K562 (cell line): Measurements from ENCODE around the gene AANAT. TPM values are rescaled to one million over a fixed set of nuclear protein-coding genes. Genes with fewer than 3 reads are reported as not detected.

Source experiments
- ATAC-seq: fragments of 200-7000 bp; cut with Tn5 transposase; 3 replicates; pipeline ENCODE4 v1.9.1; 2020; ENCODE audit warnings: moderate library complexity
- BruUV-seq: library from RNA; stranded (reverse); fragments of 400-500 nt; replicated peaks from 2 replicates; lab custom pipeline; 2021; lab: Mats Ljungman, UMichigan
- CTCF ChIA-PET: fragments of 300-600 bp; formaldehyde crosslinking; extraction: SDS; loops from one replicate; lab custom pipeline; 2021; ENCODE audit warnings: low intra/inter-chr PET ratio; lab: Yijun Ruan, JAX
- POLR2A ChIA-PET: fragments of 300-600, 350-650 bp; sonication (Branson Sonifier 250); formaldehyde crosslinking; extraction: SDS; loops from one replicate; lab custom pipeline; 2021; ENCODE audit warnings: antibody characterized with exemption, inconsistent platforms; lab: Yijun Ruan, JAX
- DNase-seq, 4 experiments: peaks; one replicate each; pipeline versions ENCODE4 v3.0.0 to v3.0.0-alpha.2; 2011 to 2018; ENCODE audit warnings: low spot score in 3 of 4, mixed read lengths in 3 of 4; ENCODE audit errors: extremely low read depth in 1 of 4
- FAIRE-seq: peaks from 2 replicates; lab custom pipeline; 2011; peaks lifted over from hg19 to GRCh38; lab: Jason Lieb, UNC
- H2AFZ ChIP-seq: 2 replicates; pipeline ENCODE4 v1.6.0; 2011; ENCODE audit warnings: low read depth, low read length, control low read depth, inconsistent platforms
- H3K27ac ChIP-seq: fragments of 200-600 bp; 3 replicates; pipeline ENCODE4 v1.8.0; 2011; ENCODE audit warnings: low read depth, mild to moderate bottlenecking, control low read depth, inconsistent platforms, low read length, moderate library complexity, mixed read lengths; ENCODE audit errors: extremely low read depth
- H3K27me3 ChIP-seq, 2 experiments: fragments of 300-600 bp in 1 of 2; 2 replicates in 1 of 2; 3 replicates in 1 of 2; pipeline versions ENCODE4 v1.6.0 to v1.8.0; 2011; ENCODE audit warnings: inconsistent platforms in 2 of 2, low read length in 2 of 2, mild to moderate bottlenecking in 1 of 2, mixed read lengths in 1 of 2, moderate library complexity in 1 of 2; ENCODE audit not compliant: control insufficient read depth in 2 of 2, insufficient read depth in 2 of 2
- H3K36me3 ChIP-seq: fragments of 300-600 bp; 3 replicates; pipeline ENCODE4 v1.8.0; 2011; ENCODE audit warnings: mild to moderate bottlenecking, low read length, inconsistent platforms; ENCODE audit not compliant: control insufficient read depth, insufficient read depth
- H3K4me1 ChIP-seq, 2 experiments: fragments of 200-600 bp in 1 of 2; replicated peaks in 1 of 2; 2 replicates in 1 of 2; 3 replicates in 1 of 2; pipeline versions ENCODE4 v1.5.1 to v1.8.0; 2011; ENCODE audit warnings: inconsistent platforms in 2 of 2, low read length in 2 of 2, mild to moderate bottlenecking in 1 of 2, mixed read lengths in 1 of 2, moderate library complexity in 1 of 2; ENCODE audit not compliant: control insufficient read depth in 2 of 2, insufficient read depth in 2 of 2
- H3K4me2 ChIP-seq: 2 replicates; pipeline ENCODE4 v1.6.1; 2011; ENCODE audit warnings: low read length, control low read depth, inconsistent platforms, mixed read lengths; ENCODE audit not compliant: insufficient read depth
- H3K4me3 ChIP-seq: fragments of 200-600 bp; sonication (generic), shearing (Covaris generic); 2 replicates; pipeline ENCODE4 v1.5.1; 2016; ENCODE audit warnings: control low read depth, inconsistent platforms
- H3K79me2 ChIP-seq: fragments of 200-600 bp; 3 replicates; pipeline ENCODE4 v1.8.0; 2011; ENCODE audit warnings: low read length, inconsistent platforms; ENCODE audit not compliant: control insufficient read depth, insufficient read depth
- H3K9ac ChIP-seq, 2 experiments: 2 replicates each; pipeline versions ENCODE4 v1.6.0 to v1.6.1; 2011; ENCODE audit warnings: low read depth in 2 of 2, low read length in 2 of 2, control low read depth in 1 of 2, inconsistent platforms in 1 of 2, mild to moderate bottlenecking in 1 of 2, mixed read lengths in 1 of 2; ENCODE audit not compliant: insufficient read depth in 1 of 2
- H3K9me1 ChIP-seq: one replicate; pipeline ENCODE4 v1.6.0; 2011; ENCODE audit warnings: inconsistent platforms, mild to moderate bottlenecking, low read length, moderate library complexity; ENCODE audit not compliant: control insufficient read depth, insufficient read depth
- H3K9me3 ChIP-seq: replicated peaks from 2 replicates; pipeline ENCODE4 v1.5.1; 2011; ENCODE audit warnings: low read depth, low read length, inconsistent platforms; ENCODE audit not compliant: control insufficient read depth, insufficient read depth
- H4K20me1 ChIP-seq: replicated peaks from 2 replicates; pipeline ENCODE4 v1.6.1; 2011; ENCODE audit warnings: low read length, inconsistent platforms, mixed read lengths; ENCODE audit not compliant: control insufficient read depth, insufficient read depth
- BRD4 ChIP-seq: fragments of 200-600 bp; sonication (generic); IDR thresholded peaks from 2 replicates; pipeline ENCODE4 v1.6.1; 2017; ENCODE audit warnings: inconsistent platforms
- CREBBP ChIP-seq: IDR thresholded peaks from one replicate; pipeline ENCODE4 v1.6.1; 2012; ENCODE audit warnings: low read depth, mild to moderate bottlenecking, control low read depth, inconsistent platforms, low read length
- E2F3 ChIP-seq: fragments of 250-450 bp; sonication (Bioruptor Pico); IDR thresholded peaks from 2 replicates; pipeline ENCODE4 v1.4.0; 2020; ENCODE audit warnings: mild to moderate bottlenecking
- KLF6 ChIP-seq: fragments of 250-450 bp; sonication (Bioruptor Pico); IDR thresholded peaks from 2 replicates; pipeline ENCODE4 v1.4.0; 2020; ENCODE audit warnings: mild to moderate bottlenecking, moderate library complexity, borderline replicate concordance
- NFRKB ChIP-seq: fragments of 450-650 bp; IDR thresholded peaks from 2 replicates; pipeline ENCODE4 v1.6.1; 2016; ENCODE audit warnings: low read depth
- PHF20 ChIP-seq: fragments of 450-650 bp; IDR thresholded peaks from 2 replicates; pipeline ENCODE4 v1.6.1; 2018; ENCODE audit not compliant: partially characterized antibody
- SMAD1 ChIP-seq: fragments of 150-350 bp; IDR thresholded peaks from 2 replicates; pipeline ENCODE4 v1.6.1; 2014; ENCODE audit warnings: low read length, low read depth; ENCODE audit not compliant: partially characterized antibody
- STAT5A ChIP-seq: IDR thresholded peaks from 2 replicates; pipeline ENCODE4 v1.6.1; 2012; ENCODE audit warnings: low read length, inconsistent platforms, borderline replicate concordance
- TAF9B ChIP-seq: fragments of 450-650 bp; IDR thresholded peaks from 2 replicates; pipeline ENCODE4 v1.6.1; 2018; ENCODE audit warnings: mild to moderate bottlenecking; ENCODE audit not compliant: partially characterized antibody
- ZNF347 ChIP-seq: fragments of 450-650 bp; formaldehyde crosslinking; IDR thresholded peaks from 2 replicates; pipeline ENCODE4 v1.4.0; 2020; ENCODE audit warnings: low read depth, mild to moderate bottlenecking, moderate library complexity
- WGBS: fragments of 100-300 bp; shearing (Covaris generic); methylation state at CpG from one replicate; pipeline ENCODE4 v1.1.6; 2016; ENCODE audit warnings: low coverage, mixed read lengths; ENCODE audit not compliant: insufficient coverage; ENCODE audit errors: missing lambda C conversion rate; 5-methylcytosine and 5-hydroxymethylcytosine counted together
- in situ Hi-C: fragments of 300-500 bp; cut with MboI; formaldehyde crosslinking; loops from 4 replicates; pipeline ENCODE4 v1.15.0; 2018; ENCODE audit warnings: inconsistent platforms, mixed read lengths
- intact Hi-C: fragments of 100-400 bp; cut with micrococcal nuclease; formaldehyde crosslinking; loops from 2 replicates; pipeline ENCODE4 v1.14.2; 2022
- polyA plus RNA-seq, 8 experiments: library from polyadenylated mRNA; depleted of rRNA in 4 of 8; stranded (reverse) in 5 of 8; unstranded in 3 of 8; fragments of >200 nt; fragmentation: Nextera tagmentation in 2 of 8; fragmentation: Illumina TruSeq in 1 of 8; extraction: Ambion mirVana in 2 of 8; extraction: Trizol in 1 of 8; gene quantifications; 2 replicates each; pipeline versions ENCODE4 v1.2.1 to v1.2.3, GENCODE V29; 2011 to 2014; ENCODE audit warnings: inconsistent platforms in 1 of 8, missing spikeins in 1 of 8
- total RNA-seq, 7 experiments: library from RNA; depleted of rRNA in 6 of 7; stranded (reverse); fragments of >200 nt in 6 of 7; fragmentation: Illumina TruSeq in 2 of 7; extraction: Trizol in 2 of 7; gene quantifications; 2 replicates each; pipeline versions ENCODE4 v1.2.1 to v1.2.3, GENCODE V29; 2011 to 2021; ENCODE audit warnings: low replicate concordance in 1 of 7
- TF ChIP-seq, protein P1 (sequence below): fragments of 250-450 bp; sonication (Bioruptor Pico); IDR thresholded peaks from 2 replicates; pipeline ENCODE4 v1.4.0; 2020; ENCODE audit warnings: mild to moderate bottlenecking, moderate library complexity, borderline replicate concordance
- TF ChIP-seq, protein P2 (sequence below): fragments of 450-650 bp; formaldehyde crosslinking; IDR thresholded peaks from 2 replicates; pipeline ENCODE4 v1.4.0; 2022; ENCODE audit warnings: missing genetic modification characterization
- TF ChIP-seq, protein P3 (sequence below): fragments of 250-450 bp; sonication (Bioruptor Pico); IDR thresholded peaks from 2 replicates; pipeline ENCODE4 v1.5.0; 2020; ENCODE audit warnings: mild to moderate bottlenecking
- TF ChIP-seq, protein P4 (sequence below): fragments of 250-450 bp; sonication (Bioruptor Pico); IDR thresholded peaks from 2 replicates; pipeline ENCODE4 v1.5.1; 2021; ENCODE audit warnings: mild to moderate bottlenecking
- TF ChIP-seq, protein P5 (sequence below): sonication (generic); formaldehyde crosslinking; IDR thresholded peaks from 2 replicates; pipeline ENCODE4 v1.8.1; 2023; ENCODE audit warnings: mild to moderate bottlenecking, missing genetic modification reagents

The AANAT gene
- total and polyA plus RNA-seq, 9 of the 15 experiments (the other 6 are each of a cell fraction or from before 2014, with no cell fraction given): not detected

DNA sequence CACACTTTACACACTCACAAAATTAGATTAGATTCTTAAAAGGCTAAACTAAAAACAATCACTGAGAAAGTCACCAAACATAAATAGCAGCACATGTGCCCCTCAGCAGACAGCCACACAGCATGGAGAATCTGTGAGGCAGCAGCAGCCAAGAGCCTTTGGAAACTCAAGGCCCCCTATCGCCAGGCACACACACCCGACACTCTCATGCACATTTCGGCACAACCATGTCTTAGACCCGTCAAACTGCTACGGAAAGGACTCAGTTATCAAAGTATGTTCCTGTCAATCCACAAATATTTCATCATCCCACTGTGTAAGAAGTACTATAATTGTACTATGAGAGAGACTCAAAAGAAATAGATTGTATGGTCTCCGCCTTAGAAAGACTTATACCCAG is 35.4 kb upstream of the AANAT start:
- 72% methylated on average over 6 of the region's 6 CpGs for WGBS
- POLR2A ChIA-PET: no interaction called here
- TF ChIP-seq KLF6 (no peak), ZNF347 (CRISPR knock-in tag) (no peak), E2F3 (CRISPR knock-in tag) (no peak), BRD4 (no peak), NFRKB (no peak), STAT5A (no peak), TAF9B (no peak), CREBBP (no peak), PHF20 (no peak), SMAD1 (no peak)
- TF ChIP-seq, protein P1, sequence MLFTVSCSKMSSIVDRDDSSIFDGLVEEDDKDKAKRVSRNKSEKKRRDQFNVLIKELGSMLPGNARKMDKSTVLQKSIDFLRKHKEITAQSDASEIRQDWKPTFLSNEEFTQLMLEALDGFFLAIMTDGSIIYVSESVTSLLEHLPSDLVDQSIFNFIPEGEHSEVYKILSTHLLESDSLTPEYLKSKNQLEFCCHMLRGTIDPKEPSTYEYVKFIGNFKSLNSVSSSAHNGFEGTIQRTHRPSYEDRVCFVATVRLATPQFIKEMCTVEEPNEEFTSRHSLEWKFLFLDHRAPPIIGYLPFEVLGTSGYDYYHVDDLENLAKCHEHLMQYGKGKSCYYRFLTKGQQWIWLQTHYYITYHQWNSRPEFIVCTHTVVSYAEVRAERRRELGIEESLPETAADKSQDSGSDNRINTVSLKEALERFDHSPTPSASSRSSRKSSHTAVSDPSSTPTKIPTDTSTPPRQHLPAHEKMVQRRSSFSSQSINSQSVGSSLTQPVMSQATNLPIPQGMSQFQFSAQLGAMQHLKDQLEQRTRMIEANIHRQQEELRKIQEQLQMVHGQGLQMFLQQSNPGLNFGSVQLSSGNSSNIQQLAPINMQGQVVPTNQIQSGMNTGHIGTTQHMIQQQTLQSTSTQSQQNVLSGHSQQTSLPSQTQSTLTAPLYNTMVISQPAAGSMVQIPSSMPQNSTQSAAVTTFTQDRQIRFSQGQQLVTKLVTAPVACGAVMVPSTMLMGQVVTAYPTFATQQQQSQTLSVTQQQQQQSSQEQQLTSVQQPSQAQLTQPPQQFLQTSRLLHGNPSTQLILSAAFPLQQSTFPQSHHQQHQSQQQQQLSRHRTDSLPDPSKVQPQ (CRISPR knock-in tag): no peak
- TF ChIP-seq, protein P2, sequence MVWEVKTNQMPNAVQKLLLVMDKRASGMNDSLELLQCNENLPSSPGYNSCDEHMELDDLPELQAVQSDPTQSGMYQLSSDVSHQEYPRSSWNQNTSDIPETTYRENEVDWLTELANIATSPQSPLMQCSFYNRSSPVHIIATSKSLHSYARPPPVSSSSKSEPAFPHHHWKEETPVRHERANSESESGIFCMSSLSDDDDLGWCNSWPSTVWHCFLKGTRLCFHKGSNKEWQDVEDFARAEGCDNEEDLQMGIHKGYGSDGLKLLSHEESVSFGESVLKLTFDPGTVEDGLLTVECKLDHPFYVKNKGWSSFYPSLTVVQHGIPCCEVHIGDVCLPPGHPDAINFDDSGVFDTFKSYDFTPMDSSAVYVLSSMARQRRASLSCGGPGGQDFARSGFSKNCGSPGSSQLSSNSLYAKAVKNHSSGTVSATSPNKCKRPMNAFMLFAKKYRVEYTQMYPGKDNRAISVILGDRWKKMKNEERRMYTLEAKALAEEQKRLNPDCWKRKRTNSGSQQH: no peak
- TF ChIP-seq, protein P3, sequence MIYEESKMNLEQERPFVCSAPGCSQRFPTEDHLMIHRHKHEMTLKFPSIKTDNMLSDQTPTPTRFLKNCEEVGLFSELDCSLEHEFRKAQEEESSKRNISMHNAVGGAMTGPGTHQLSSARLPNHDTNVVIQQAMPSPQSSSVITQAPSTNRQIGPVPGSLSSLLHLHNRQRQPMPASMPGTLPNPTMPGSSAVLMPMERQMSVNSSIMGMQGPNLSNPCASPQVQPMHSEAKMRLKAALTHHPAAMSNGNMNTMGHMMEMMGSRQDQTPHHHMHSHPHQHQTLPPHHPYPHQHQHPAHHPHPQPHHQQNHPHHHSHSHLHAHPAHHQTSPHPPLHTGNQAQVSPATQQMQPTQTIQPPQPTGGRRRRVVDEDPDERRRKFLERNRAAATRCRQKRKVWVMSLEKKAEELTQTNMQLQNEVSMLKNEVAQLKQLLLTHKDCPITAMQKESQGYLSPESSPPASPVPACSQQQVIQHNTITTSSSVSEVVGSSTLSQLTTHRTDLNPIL (CRISPR knock-in tag): no peak
- TF ChIP-seq, protein P4, sequence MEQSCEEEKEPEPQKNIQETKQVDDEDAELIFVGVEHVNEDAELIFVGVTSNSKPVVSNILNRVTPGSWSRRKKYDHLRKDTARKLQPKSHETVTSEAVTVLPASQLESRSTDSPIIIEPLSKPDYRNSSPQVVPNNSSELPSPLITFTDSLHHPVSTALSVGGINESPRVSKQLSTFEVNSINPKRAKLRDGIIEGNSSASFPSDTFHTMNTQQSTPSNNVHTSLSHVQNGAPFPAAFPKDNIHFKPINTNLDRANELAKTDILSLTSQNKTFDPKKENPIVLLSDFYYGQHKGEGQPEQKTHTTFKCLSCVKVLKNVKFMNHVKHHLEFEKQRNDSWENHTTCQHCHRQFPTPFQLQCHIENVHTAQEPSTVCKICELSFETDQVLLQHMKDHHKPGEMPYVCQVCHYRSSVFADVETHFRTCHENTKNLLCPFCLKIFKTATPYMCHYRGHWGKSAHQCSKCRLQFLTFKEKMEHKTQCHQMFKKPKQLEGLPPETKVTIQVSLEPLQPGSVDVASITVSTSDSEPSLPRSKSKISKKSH: no peak
- TF ChIP-seq, protein P5, sequence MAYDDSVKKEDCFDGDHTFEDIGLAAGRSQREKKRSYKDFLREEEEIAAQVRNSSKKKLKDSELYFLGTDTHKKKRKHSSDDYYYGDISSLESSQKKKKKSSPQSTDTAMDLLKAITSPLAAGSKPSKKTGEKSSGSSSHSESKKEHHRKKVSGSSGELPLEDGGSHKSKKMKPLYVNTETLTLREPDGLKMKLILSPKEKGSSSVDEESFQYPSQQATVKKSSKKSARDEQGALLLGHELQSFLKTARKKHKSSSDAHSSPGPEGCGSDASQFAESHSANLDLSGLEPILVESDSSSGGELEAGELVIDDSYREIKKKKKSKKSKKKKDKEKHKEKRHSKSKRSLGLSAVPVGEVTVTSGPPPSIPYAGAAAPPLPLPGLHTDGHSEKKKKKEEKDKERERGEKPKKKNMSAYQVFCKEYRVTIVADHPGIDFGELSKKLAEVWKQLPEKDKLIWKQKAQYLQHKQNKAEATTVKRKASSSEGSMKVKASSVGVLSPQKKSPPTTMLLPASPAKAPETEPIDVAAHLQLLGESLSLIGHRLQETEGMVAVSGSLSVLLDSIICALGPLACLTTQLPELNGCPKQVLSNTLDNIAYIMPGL: no peak

More for the DNA sequence above, 35.4 kb upstream of the AANAT start:
- peaks cover 16% of the 10 kb centered on the region; the same call in 1 of the 2 replicates for H4K20me1 ChIP-seq
- CTCF ChIA-PET: no interaction called here
- peaks cover 4% of the 10 kb centered on the region; the same call in 1 of the 3 replicates for H3K36me3 ChIP-seq
- no peak for FAIRE-seq
- no peaks in the 10 kb centered on the region for H3K9me1 ChIP-seq
- ATAC-seq: no peak
- H3K9ac ChIP-seq: no peak overlapping the region
- BruUV-seq: no TSS peak
- no peak overlapping the region for H3K4me2 ChIP-seq
- in situ Hi-C loops: no loop called here
- H3K79me2 ChIP-seq: peaks cover 54% of the 10 kb centered on the region
- no peaks in the 10 kb centered on the region for H3K27me3 ChIP-seq
- H2AFZ ChIP-seq: no peak overlapping the region
- H3K27ac ChIP-seq: no peak overlapping the region
- H3K4me1 ChIP-seq: no peaks in the 10 kb centered on the region; a peak in 2 of 5 replicates
- H3K9me3 ChIP-seq: no peaks in the 10 kb centered on the region
- intact Hi-C loops: no loop called here
- no peak for DNase-seq
- H3K4me3 ChIP-seq: no peak overlapping the region
